Motor neuron (in vitro differentiated cells): ENCODE results near the gene TRPM8. TPM values are rescaled to one million over a fixed set of nuclear protein-coding genes. Genes with fewer than 3 reads are reported as not detected.

ENCODE experiments used
- ATAC-seq, 8 experiments: fragments of 200-7000 bp; cut with Tn5 transposase; replicated peaks in 6 of 8; 2 replicates each; pipeline ENCODE4 v1.8.0; 2021; ENCODE audit warnings: mild to moderate bottlenecking in 8 of 8, moderate library complexity in 8 of 8
- H3K27ac ChIP-seq, 2 donors: fragments of 250-450 bp; sonication (Bioruptor Pico); 2 replicates each; pipeline ENCODE4 v1.9.0; 2021; ENCODE audit warnings: antibody characterized with exemption in 2 of 2, mild to moderate bottlenecking in 2 of 2, moderate library complexity in 1 of 2
- H3K4me1 ChIP-seq, 2 donors: fragments of 250-450 bp; sonication (Bioruptor Pico); replicated peaks in 1 of 2; 2 replicates each; pipeline ENCODE4 v1.6.1; 2021; ENCODE audit warnings: antibody characterized with exemption in 2 of 2, mild to moderate bottlenecking in 2 of 2, moderate library complexity in 1 of 2
- H3K4me3 ChIP-seq, 5 donors: fragments of 250-450 bp; sonication (Bioruptor Pico); 2 replicates each; pipeline ENCODE4 v1.9.0; 2021; ENCODE audit warnings: antibody characterized with exemption in 5 of 5, mild to moderate bottlenecking in 5 of 5, moderate library complexity in 4 of 5
- WGBS, 10 experiments: fragments of 450-650 bp; shearing (Covaris generic); methylation state at CpG; one replicate each; pipeline ENCODE4 v1.0.0; 2022; 5-methylcytosine and 5-hydroxymethylcytosine counted together
- in situ Hi-C, 9 experiments: fragments of 400-800 bp; cut with MboI; loops; one replicate each; pipeline ENCODE4 v1.15.0; 2021; ENCODE audit warnings: low sequenced_read_pairs in 9 of 9, low pct_unique_long_range_greater_than_20kb in 2 of 9; ENCODE audit not compliant: unreplicated experiment in 9 of 9
- total RNA-seq, 8 experiments: library from RNA; unstranded; fragments of 300-600 nt; gene quantifications; 2 replicates each; pipeline versions ENCODE4 v1.2.3 to v1.2.4, GENCODE V29; 2022

Gene TRPM8
- total RNA-seq, 8 experiments from 2014 or later, result 0.16 to 4.1 (median 1.7) TPM; not detected in 1

DNA sequence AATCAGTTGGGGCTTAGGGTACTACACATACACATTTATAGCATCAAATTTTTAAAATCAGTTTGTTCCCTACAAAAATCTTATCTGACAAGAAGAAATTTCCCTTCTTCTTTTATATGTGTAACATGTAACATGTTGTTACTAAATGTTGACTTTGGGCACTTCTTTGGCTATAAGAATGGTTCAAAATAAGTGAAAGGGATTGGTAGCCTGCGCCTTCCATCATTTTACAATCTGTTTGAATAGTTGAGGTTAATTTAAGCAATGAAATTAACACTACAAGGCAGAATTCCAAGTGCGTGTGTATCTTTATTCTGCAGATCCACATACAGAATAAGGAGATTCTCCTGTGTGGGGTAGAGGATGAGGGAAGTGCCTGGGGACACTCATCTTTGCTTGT lies 103.2 kb downstream of the TRPM8 start:
- WGBS, 10 experiments, result 0 to 100% (median 42%) methylated on average over 1 to 2 of the region's 2 CpGs; no CpG with 5 or more reads in 4 of the 10 experiments
- in situ Hi-C loops, result no loop called here
- H3K4me3 ChIP-seq, result no peak overlapping the region
- peaks cover 10 to 15% of the 10 kb centered on the region in 2 donors for H3K4me1 ChIP-seq
- H3K27ac ChIP-seq, result no peak overlapping the region
- ATAC-seq, result no peak

DNA sequence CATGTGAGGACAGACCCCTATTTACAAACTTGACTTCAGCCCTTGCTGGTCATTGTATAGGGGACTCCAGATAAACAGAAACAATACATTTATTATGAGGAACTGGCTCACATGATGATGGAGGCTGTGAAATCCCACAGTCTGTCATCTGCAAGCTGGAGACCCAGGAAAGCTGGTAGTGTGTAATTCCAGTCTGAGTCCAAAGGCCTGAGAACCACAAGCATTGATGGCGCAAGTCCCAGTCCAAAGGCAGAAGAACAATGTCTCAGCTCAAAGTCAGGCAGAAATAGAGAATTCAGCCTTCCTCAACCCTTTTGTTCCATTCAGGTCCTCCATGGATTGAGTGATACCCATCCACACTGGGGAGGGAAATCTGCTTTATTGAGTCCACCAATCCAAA lies 105.3 kb downstream of the TRPM8 start:
- Histone ChIP-seq H3K4me1 (peaks cover 25 to 27% of the 10 kb centered on the region in 2 donors), H3K27ac (no peak overlapping the region), H3K4me3 (no peak overlapping the region)
- WGBS, 10 experiments, result 11 to 83% (median 55%) methylated on average over 1 of the region's 1 CpG; no CpG with 5 or more reads in 6 of the 10 experiments
- in situ Hi-C loops, result no loop called here
- no peak for ATAC-seq

DNA sequence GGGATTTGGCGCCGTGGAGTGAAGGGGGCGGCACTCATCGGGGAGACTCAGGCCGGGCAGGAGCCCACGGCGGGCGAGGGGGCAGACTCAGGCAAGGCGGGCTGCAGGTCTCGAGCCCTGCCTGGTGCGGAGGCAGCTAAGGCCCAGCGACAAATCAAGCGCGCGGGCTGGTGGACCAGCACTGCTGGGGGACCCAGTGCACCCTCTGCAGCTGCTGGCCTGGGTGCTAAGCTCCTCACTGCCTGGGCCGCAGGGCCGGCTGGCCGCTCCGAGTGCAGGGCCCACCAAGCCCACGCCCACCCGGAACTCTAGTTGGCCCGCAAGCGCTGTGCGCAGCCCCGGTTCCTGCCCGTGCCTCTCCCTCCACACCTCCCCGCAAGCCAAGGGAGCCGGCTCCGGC lies 107.1 kb downstream of the TRPM8 start:
- Histone ChIP-seq H3K4me3 (no peak overlapping the region), H3K27ac (peak overlapping the region; percentile 67 to 86), H3K4me1 (peaks cover 25 to 28% of the 10 kb centered on the region in 2 donors)
- 40 to 100% (median 97%) methylated on average over 1 to 5 of the region's 29 CpGs; no CpG with 5 or more reads in 7 of the 10 experiments for WGBS, 10 experiments
- ATAC-seq, result no peak
- in situ Hi-C loops, result no loop called here

DNA sequence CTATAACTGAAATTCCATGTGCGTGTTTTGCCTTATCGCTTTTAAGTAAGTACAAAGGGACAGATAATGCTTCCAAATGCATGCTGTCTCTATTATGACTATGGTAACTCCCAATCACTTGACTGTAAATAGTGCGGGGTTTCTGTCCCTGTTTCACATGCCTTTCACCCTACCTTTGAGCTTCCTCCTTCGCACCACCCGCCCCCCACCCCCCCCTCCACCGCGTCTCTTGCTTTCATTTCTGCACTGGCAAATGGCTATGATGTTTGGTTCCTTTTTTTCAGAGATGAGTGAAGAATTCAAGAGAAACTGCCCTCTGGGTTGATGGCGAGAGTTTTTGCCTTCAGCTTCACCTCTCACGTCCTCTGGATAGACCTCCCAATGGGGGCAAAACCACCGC lies 108.3 kb downstream of the TRPM8 start:
- in situ Hi-C loops, result no loop called here
- H3K27ac ChIP-seq, result peak overlapping the region; percentile 67 to 86
- H3K4me1 ChIP-seq, result peaks cover 25 to 28% of the 10 kb centered on the region in 2 donors
- H3K4me3 ChIP-seq, result peak overlapping the region in 4 of 5 donors; percentile 6 to 11 (median 8)
- WGBS, 10 experiments, result 0 to 80% (median 0%) methylated on average over 1 to 2 of the region's 10 CpGs; no CpG with 5 or more reads in 5 of the 10 experiments
- ATAC-seq, result no peak

DNA sequence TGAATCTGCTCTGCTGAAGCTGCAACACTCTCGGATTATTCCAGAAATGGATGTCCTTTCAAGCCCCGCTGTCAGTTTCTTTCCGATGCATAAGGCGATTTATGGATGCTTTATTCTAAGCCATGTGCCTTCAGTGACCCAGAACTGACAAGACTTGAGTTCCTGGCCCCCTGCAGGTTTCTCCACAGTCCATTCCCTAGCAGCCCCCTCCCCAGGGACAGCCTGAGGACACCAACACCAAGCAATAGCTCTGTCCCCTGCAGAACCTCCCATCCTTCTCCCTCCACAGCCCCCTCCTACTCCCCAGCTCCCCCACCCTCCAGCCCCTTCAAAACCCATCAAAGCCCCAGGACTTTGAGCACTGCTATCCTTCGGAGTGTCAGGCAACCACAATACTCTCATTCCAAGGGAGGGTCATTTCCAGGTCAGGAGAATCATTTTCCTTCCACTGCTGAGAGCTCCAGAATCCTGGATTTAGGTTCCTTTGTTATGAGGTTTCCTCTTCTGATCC lies 108.8 kb downstream of the TRPM8 start:
- WGBS, 10 experiments, result 0% methylated on average over 1 to 2 of the region's 5 CpGs; no CpG with 5 or more reads in 6 of the 10 experiments
- peak overlapping the region in 4 of 5 donors; percentile 6 to 11 (median 8) for H3K4me3 ChIP-seq
- ATAC-seq, result peak in 6 of 8 experiments; percentile 32 to 97 (median 92)
- H3K4me1 ChIP-seq, result peaks cover 25 to 28% of the 10 kb centered on the region in 2 donors
- in situ Hi-C loops, result no loop called here
- peak overlapping the region; percentile 67 to 86 for H3K27ac ChIP-seq

DNA sequence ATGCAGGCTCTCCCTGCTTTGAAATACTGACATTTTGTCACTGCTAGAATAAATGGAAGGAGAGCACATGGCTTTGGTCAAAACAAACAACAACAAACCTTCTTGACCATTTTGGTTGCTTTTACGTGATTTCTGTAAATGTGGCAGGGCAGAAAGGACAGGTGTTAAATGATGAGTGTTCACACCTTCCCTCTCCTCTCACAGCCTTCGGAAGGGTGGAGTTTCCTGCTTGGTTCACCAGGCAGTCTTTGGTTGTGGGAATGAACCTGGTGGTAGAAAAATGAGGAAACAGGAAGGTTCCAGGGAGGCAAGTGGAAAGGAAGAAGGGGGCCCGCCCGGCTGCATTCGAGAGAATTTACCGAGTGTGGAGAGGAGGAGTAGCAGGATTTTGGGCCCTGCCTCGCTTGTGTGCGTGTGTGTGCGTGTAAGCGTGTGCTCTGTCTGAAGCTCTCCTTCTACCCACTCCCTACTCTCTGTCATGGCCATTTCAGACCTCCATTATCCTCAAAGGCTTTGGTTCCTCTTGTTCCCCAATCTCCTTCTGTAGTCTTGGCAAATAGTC lies 109.6 kb downstream of the TRPM8 start:
- in situ Hi-C loops, result no loop called here
- 0 to 95% (median 79%) methylated on average over 1 to 9 of the region's 10 CpGs; no CpG with 5 or more reads in 1 of the 10 experiments for WGBS, 10 experiments
- no peak for ATAC-seq

DNA sequence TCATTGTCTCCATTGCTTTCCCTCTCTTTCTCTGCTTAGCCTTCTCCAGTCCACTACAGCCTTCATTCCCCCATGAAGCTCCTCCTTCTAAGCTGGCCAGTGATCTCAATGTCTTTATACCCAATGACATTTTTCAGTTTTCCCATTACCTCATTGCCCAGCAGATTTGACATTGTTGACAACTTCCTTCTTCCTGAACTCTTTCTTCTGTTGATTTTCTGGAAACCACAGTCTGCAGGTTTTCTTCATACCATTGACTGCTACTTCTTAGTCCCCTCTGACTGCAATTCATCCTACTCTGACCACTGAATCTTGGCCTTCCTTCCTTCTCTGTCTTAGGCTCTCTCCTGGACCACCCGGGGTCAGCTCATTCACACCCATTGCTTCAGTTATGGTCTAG lies 110.5 kb downstream of the TRPM8 start:
- 86 to 100% (median 100%) methylated on average over 1 of the region's 1 CpG; no CpG with 5 or more reads in 3 of the 10 experiments for WGBS, 10 experiments
- no peak overlapping the region for H3K4me3 ChIP-seq
- H3K4me1 ChIP-seq, result peaks cover 25 to 28% of the 10 kb centered on the region in 2 donors
- H3K27ac ChIP-seq, result no peak overlapping the region
- ATAC-seq, result no peak
- in situ Hi-C loops, result no loop called here

More for the DNA sequence above, 109.6 kb downstream of the TRPM8 start:
- H3K27ac ChIP-seq, result peak overlapping the region; percentile 9 to 86
- no peak overlapping the region for H3K4me3 ChIP-seq
- H3K4me1 ChIP-seq, result peaks cover 25 to 28% of the 10 kb centered on the region in 2 donors

DNA sequence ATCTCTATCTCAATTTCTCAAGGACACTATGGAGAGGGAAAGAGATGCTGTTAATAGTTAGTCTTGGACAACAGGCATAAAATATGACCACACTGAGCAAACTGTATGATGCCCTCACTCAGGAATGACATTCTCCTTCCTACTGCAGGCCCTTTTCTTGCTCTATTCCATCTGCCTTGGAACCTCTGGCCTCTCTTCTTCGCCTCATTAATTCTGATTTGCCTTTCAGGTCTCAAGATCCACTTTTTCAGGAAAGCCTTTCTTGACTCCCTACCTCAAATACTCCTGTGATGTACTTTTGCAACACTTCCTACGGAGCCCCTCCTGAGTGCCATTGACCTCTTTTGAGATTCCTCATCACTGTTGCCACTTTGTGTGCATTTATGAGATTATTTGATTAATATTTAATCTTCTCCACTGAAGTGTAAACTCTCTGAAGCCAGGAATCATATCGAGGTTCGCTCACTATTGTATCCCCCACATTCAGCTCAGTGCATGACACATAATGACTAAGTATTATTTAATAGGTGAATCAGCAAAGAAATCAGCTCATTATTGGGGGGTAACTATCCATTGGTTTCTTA lies 112.1 kb downstream of the TRPM8 start:
- Histone ChIP-seq H3K4me3 (no peak overlapping the region), H3K4me1 (peaks cover 25 to 28% of the 10 kb centered on the region in 2 donors), H3K27ac (no peak overlapping the region)
- in situ Hi-C loops, result no loop called here
- no peak for ATAC-seq
- WGBS, 10 experiments, result 24 to 95% (median 74%) methylated on average over 1 to 4 of the region's 4 CpGs

DNA sequence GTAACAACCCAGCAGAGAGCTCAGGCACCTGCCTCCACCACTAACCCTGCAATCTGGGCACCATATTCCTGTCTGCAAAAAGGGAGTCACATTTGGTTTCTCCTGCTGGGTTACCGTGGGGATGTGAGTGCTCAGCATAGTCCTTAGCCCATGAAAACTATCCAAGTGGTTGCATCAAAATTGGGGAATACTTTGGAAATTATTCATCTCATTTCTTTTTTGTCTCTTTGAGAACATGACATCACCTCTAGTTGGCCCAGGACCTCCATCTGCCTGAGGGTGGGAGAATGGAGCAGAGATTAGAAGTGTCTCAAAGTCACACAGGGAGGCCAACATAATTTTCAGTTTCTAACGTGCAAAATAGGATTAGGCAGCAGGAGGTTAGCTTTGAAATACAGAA lies 114.0 kb downstream of the TRPM8 start:
- H3K4me1 ChIP-seq, result peaks cover 8 to 13% of the 10 kb centered on the region in 2 donors
- no peak for ATAC-seq
- in situ Hi-C loops, result no loop called here
- 0 to 93% (median 64%) methylated on average over 1 to 2 of the region's 2 CpGs; no CpG with 5 or more reads in 3 of the 10 experiments for WGBS, 10 experiments
- no peak overlapping the region for H3K27ac ChIP-seq
- no peak overlapping the region for H3K4me3 ChIP-seq

DNA sequence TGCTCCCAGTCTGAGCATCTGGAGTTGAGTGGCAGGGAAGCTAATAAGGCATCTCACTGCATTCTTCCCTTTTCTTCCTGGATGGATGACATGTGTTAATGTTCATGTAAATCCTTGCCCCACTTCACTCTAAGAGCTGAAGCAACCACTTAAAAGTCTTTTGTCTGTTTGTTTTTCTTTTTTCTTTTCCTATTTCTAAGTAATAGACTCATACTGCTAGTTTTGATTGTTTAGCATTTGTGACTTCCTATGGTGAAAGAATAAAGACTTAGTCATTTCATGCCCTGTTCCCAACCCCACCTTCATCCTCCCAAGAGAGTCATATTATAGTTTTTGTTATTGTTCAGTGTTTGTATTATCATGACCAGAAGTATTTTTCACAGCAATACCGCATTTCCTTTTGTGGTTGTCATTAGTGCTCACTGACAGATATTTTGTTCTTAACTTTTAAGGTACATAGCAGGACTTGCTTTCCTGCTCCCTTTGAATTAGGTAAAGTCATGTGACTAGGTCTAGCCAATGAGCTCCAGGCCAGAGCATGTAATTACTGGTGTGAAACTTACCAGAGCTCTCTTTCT lies 115.2 kb downstream of the TRPM8 start:
- H3K4me1 ChIP-seq, result peaks cover 0 to 1% of the 10 kb centered on the region in 2 donors
- H3K4me3 ChIP-seq, result no peak overlapping the region
- WGBS, 10 experiments, result 29 to 100% (median 100%) methylated on average over 1 of the region's 1 CpG; no CpG with 5 or more reads in 1 of the 10 experiments
- H3K27ac ChIP-seq, result no peak overlapping the region
- peak in 2 of 8 experiments; percentile 88 to 91 for ATAC-seq
- in situ Hi-C loops, result no loop called here

DNA sequence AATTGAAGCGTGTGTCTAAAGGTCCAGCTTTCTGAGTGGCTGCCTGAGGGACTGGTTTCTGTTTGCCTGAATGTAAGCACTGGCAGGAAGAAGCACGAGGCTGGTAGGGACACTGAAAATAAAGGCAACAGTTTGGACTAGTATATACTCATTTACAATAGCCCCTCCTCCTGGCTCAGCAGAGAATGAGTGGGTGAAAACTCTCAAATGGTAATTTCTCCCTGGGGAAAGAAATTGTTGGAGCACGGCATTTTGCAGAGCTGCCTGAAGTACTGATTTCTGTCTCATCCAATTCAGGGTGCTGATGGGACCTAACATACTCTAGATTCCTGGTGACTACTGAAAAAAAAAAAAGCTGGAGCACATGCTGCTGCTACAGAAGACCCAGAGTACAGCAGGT lies 116.0 kb downstream of the TRPM8 start:
- ATAC-seq, result no peak
- H3K4me1 ChIP-seq, result no peaks in the 10 kb centered on the region
- no peak overlapping the region for H3K4me3 ChIP-seq
- WGBS, 10 experiments, result 33 to 100% (median 83%) methylated on average over 1 to 3 of the region's 3 CpGs; no CpG with 5 or more reads in 2 of the 10 experiments
- in situ Hi-C loops, result no loop called here
- no peak overlapping the region for H3K27ac ChIP-seq

DNA sequence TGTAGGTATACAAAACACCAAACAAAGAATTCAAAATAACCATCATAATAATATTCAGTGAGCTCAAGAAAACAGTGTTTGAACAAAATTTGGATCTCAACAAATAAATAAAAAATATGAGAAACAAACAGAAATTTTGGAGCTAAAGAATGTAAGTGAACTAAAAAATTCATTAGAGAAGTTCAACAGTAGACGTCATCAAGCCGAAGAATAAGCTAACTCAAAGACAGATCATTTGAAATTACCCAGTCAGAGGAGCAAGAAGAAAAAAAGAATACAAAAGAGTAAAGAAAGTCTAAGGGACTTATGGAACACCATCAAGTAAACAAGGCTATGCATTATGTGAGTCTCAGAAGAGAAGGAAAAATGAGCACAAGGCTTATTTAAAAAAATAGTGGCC lies 116.7 kb downstream of the TRPM8 start:
- Histone ChIP-seq H3K4me1 (no peaks in the 10 kb centered on the region), H3K4me3 (no peak overlapping the region), H3K27ac (no peak overlapping the region)
- in situ Hi-C loops, result no loop called here
- 63 to 100% (median 90%) methylated on average over 2 of the region's 2 CpGs; no CpG with 5 or more reads in 1 of the 10 experiments for WGBS, 10 experiments
- no peak for ATAC-seq

DNA sequence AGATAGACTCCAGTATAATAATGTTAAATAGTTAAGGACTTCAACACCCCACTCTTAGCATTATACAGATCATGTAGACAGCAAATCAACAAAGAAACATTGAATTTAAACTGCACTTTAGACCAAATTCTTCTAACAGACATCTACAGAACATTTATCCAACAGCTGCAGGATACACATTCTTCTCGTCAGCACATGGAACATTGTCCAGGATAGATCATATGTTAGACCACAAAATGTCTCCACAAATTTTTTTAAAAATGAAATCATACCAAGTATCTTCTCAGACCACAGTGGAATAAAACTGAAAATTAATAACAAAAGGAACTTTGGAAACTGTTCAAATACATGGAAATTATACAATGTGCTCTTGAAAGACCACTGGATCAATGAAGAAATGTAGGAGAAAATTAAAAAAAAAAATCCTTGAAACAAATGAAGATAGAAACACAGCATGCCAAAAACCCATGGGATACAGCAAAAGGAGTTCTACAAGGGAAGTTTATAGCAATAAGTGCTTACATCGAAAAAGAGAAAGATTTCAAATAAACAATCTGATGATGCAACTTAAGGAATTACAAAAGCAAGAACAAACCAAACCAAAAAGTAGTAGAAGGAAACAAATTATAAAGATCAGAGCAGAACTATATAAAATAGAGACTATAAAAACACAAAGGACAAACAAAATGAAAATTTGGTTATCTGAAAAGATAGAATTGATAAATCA lies 121.1 kb downstream of the TRPM8 start:
- 0 to 100% (median 89%) methylated on average over 1 to 2 of the region's 2 CpGs; no CpG with 5 or more reads in 1 of the 10 experiments for WGBS, 10 experiments
- H3K27ac ChIP-seq, result no peak overlapping the region
- no peaks in the 10 kb centered on the region for H3K4me1 ChIP-seq
- in situ Hi-C loops, result no loop called here
- no peak overlapping the region for H3K4me3 ChIP-seq
- no peak for ATAC-seq
